DND-41 (cell line): ENCODE measurements around the gene DNAH14.

Source experiments
- CTCF ChIP-seq: IDR thresholded peaks from 2 replicates; pipeline ENCODE4 v1.5.1; 2012; ENCODE audit warnings: borderline replicate concordance, low read length, moderate library complexity, mild to moderate bottlenecking; ENCODE audit not compliant: poor library complexity, severe bottlenecking; ENCODE audit errors: extremely low read depth
- EZH2 ChIP-seq: IDR thresholded peaks from 3 replicates; pipeline ENCODE4 v1.6.1; 2012; ENCODE audit warnings: borderline replicate concordance, low read depth, mild to moderate bottlenecking, moderate library complexity, low read length, inconsistent platforms; ENCODE audit not compliant: severe bottlenecking

GRCh38 chr1:225224287-225224686 is 294.8 kb downstream of the DNAH14 start:
- TF ChIP-seq CTCF (no peak), EZH2 (no peak)
